ENCODE data around the gene SH2B2. TPM values are rescaled to one million over a fixed set of nuclear protein-coding genes. Genes with fewer than 3 reads are reported as not detected.
A peak's percentile ranks its signal among the peaks of the same experiment; 100 is the strongest.
"Not testable (repeated sequence)": the region's sequence is repeated elsewhere in the genome, so short reads cannot be mapped to it uniquely, and the experiment has no call there.

Gene SH2B2
- total RNA-seq, 1 donor from 2014 or later, result 11.9 TPM

DNA sequence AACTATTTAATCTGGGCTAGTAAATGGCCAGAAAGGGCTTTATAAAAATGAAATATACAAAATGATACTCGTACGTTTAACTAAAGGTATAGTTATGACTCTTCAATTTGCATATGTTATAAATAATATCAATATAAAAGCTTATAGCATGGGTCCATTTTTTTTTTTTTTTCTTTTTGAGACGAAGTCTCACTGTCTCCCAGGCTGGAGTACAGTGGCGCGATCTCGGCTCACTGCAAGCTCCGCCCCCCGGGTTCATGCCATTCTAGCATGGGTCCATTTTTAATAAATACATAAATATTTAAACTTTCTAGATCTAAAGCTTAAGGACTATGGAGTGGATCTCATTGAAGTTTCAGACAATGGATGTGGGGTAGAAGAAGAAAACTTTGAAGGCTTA is 50.3 kb downstream of the SH2B2 start:
- DNase-seq, result not testable (repeated sequence)

DNA sequence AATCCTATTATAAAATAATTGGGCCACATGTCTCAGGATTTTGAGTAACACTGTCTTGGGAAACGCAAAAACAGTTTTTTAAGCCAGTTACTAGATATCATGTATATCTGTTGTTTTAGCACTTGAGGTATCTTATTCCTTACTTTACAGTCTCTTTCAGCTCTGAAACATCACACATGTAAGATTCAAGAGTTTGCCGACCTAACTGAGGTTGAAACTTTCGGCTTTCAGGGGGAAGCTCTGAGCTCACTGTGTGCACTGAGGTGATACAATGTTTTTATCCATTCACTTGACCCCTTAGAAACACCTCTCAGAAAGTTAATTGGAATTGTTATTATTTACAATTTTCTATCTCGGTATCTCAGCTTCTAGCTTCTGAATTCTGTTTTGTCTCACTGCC is 50.8 kb downstream of the SH2B2 start:
- not testable (repeated sequence) for DNase-seq

- DNase-seq, result not testable (repeated sequence)
These were observed 54.1 kb downstream of the SH2B2 start for GRCh38 chr7:102340599-102341368.

GRCh38 chr7:102346983-102347382 is 60.3 kb downstream of the SH2B2 start:
- not testable (repeated sequence) for DNase-seq

DNA sequence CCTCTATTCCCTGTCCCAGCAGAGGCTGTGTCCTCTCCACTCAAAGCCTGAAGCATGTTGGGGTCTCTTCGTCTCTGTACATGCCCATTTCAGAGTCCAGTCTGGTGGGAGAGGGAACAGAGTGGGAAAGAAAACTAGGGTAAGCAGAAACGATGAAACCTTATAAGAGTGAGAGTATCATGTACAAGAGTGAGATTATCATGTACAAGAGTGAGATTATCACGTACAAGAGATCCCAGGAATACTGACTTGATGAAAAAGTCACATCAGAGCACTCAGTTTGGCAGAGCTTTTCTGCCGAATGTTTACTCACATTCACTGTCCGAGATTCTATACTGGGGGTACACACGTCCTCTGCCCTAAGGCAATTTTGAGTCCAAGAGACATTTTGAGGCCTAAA is 69.7 kb downstream of the SH2B2 start, which contains the start of gene SPDYE6:
Gene SPDYE6, minus strand, starts transcription at position 101 of the 400 bp plus-strand sequence. CDS start 421 bp downstream, outside the sequence.
- DNase-seq, result not testable (repeated sequence)

- peak; percentile 97 for DNase-seq
These were observed 77.1 kb downstream of the SH2B2 start for GRCh38 chr7:102363549-102364393.

DNA sequence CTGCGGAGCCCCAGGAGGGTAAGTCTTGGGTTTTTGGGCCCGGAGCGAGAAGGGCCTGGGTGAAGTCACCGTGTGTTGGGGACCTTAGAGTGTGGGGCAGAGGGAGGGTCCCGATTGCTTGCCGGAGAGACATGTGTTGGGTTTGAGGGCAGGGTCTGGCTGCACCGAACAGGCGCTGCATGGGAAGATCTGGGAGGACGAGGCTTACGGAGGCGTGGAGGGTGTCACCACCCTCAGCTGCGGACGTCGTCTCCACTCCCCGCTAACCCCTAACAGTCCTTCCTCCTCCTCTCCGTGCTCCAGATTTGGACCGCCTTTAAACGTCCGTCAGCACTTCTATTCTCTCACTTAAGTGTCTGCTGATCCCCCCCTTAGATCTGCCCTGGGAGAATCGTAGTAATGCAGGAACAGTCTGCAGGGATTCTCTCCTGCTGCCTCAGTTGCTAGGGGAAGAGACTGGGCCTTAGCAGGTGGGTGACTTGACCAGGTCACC is 77.8 kb downstream of the SH2B2 start:
- DNase-seq, result not testable (repeated sequence)

DNA sequence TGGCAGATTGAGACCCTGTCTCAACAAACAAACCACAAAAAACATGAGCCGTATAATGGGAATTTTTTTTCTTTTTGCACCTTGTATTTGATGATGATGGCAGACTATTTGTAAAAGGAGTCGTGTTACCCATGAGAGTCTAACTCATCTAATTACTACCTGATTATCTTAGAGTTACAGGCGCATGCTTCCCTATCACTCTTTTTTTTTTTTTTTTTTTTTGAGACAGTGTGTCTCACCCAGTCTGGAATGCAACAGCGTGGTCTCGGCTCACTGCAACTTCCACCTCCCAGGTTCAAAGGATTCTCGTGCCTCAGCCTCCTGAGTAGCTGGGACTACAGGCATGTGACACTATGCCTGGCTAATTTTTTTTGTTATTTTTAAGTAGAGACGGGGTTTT is 78.7 kb downstream of the SH2B2 start:
- DNase-seq, result not testable (repeated sequence)

- DNase-seq, result not testable (repeated sequence)
These were observed 83.4 kb downstream of the SH2B2 start for GRCh38 chr7:102370038-102370437.

Small RNA genes within 50 kb of the gene (small RNA-seq; reads per million reads assigned to genes)
- gene AC005088.1 (not detected), gene MIR4285 (not detected), gene RF00019 (not detected)

Other genes starting within 250 kb of the SH2B2 start
- 0.16 TPM for gene SPDYE6, start 69.6 kb downstream of the SH2B2 start, total RNA-seq
- gene PRKRIP1, start 109.5 kb downstream of the SH2B2 start, total RNA-seq, result 13.6 TPM
- gene ORAI2, start 146.7 kb downstream of the SH2B2 start, total RNA-seq, result 18.1 TPM
- 14.3 TPM for gene ALKBH4, start 178.0 kb downstream of the SH2B2 start, total RNA-seq
- gene LRWD1, start 178.1 kb downstream of the SH2B2 start, total RNA-seq, result 39.5 TPM
- gene POLR2J, start 192.1 kb downstream of the SH2B2 start, total RNA-seq, result 8.1 TPM
- gene RASA4B, start 230.9 kb downstream of the SH2B2 start, total RNA-seq, result 12.8 TPM

Measured in occipital lobe (tissue), 3 donors.